HG02759 (cell line): Measurements from ENCODE around the gene NAPB.
"Not testable (repeated sequence)": the region's sequence is repeated elsewhere in the genome, so short reads cannot be mapped to it uniquely, and the experiment has no call there.

Experiments used
- ATAC-seq: cut with Tn5 transposase; IDR thresholded peaks from one replicate; pipeline ENCODE4 v1.9.1; 2021; ENCODE audit warnings: mild to moderate bottlenecking, moderate library complexity; ENCODE audit not compliant: unreplicated experiment

The NAPB gene

DNA sequence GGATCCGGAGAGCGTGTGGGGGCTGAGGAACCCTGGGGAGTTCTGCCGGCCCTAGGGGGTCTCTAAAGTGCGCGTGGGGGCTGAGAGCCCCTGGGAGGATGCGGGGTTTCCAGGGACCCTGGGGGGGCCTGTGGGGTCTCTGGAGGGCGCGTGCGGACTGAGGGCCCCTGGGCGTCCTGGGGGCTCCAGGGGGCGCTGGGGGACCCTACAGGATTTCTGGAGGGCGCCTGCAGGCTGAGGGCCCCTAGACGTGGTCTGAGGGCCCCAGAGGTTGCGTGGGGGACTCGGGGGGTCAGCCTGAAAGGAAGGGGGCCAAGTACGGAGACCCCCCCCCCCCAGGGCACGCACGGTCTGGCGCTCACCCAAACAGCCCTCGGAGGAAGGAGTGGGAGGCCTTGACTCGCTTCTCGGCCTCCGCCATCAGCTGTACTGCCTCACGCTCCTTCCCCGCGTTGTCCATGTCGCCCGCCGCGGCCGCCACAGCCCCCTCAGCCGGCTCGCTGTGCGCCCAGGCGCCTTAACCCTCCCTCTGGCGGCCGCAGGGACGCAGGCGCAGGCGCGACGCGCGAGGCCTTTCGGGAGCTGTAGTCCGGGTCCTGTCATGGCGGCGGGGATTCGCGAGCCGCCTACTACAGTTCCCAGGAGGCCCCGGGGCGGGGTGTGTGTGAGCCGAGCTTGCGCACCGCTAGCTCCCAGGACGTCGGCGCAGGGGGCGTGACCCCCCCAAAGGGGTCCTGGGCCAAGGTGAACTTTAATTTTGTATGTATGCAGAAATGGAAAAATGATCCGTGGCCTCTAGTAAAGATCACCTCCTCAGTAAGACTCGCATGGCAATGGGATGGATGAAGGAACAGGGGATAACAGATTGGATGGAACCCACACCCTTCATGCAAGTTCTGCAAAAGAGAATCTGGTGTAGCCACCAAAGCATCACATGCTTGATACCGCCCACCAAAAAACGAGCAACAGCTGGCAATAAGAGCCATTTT is at the start of gene NAPB:
Gene NAPB, minus strand, starts transcription at position 546 of the 989 bp plus-strand sequence. Its CDS starts 86 bp downstream, at position 460.
- peak; percentile 97 for ATAC-seq

DNA sequence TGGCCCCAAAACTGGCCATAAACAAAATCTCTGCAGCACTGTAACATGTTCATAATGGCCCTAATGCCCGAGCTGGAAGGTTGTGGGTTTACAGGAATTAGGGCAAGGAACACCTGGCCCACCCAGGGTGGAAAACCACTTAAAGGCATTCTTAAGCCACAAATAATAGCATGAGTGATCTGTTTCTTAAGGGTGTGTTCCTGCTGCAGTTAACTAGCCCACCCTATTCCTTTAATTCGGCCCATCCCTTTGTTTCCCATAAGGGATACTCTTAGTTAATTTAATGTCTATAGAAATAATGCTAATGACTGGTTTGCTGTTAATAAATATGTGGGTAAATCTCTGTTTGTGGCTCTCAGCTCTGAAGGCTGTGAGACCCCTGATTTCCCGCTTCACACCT is 45.7 kb upstream of the NAPB start:
- not testable (repeated sequence) for ATAC-seq

DNA sequence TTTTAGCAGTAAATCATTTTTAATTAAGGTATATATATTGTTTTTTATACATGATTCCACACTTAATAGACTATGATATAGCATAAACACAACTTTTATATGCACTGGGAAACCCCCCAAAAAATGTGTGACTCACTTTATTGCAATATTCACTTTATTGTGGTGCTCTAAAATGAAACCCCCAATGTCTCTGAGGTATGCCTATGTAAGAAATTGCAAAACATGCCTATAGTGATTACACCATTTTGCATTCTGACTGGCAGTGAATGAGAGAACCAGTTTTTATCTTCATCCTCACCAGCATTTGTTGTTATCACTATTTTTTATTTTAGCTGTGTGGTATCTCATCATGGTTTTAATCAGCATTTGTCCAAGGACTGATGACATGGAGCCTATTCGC is 39.9 kb upstream of the NAPB start:
- no peak for ATAC-seq

DNA sequence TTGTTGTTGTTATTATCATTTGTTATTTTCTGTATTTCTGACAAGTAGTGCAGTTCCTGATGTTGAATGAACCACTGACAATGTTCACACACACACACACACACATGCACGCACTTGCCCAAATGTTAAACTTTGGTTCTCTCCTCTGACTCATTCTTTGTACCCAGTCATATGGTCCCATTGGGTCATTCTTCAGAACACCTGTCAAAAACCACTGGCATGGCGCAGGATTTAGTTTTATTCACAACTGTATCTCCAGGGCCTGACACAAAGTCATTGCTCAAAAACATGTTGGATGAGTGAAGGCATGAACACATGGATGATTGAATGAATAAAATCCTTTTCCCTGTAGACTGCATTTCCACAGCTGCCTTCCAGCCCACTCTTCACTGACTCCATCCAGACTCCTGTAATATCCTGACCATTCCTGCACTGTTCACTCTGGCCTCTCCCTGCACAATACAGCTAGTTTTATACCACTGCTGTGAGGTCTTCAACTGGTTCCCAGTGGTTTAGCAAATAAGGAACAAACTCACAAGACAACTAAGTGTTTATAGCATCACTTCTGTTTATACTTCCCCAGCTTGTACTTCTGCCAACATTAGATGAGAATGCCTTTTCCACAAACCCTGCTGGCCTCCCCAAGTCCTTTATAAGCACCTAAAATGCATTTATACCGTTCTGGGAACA is 38.3 kb upstream of the NAPB start:
- ATAC-seq = no peak

DNA sequence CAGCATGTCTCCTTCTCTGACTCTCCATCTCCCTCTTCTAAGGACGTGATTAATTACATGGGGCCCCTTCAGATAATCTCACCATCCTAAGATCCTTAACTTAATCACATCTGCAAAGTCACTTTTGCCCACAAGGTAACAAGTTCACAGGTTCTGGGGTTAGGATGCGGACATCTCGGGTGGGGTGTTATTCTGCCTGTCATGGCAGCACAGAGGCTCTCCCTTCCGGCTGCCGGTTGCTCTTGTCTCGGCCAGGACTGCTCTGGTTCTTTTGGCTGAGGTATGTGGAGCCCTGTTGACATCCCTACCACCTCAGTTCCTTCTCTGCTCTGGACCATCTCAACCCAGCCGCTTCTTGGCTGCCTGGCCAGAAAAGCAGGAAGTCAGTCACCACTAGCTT is 35.6 kb upstream of the NAPB start:
- ATAC-seq = no peak

DNA sequence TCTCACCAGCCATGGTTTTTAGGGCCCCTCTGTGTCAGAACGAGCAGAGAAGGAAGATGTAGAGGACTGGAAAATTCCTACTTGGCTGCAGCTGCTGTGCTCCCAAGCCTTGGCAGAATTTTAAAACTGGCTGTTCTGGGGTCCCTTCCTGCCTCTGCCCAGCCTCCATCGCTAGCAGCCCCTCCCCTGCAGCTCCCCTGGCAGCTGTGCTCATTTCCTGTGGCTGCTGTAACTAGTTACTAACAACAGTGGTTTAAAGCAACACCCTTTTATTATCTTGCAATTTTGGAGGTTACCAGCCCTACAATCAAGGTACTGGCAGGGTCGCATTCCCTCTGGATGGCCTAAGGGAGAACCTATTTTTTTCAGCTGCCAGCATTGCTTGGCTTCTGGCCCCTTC is 35.1 kb upstream of the NAPB start:
- ATAC-seq = no peak

DNA sequence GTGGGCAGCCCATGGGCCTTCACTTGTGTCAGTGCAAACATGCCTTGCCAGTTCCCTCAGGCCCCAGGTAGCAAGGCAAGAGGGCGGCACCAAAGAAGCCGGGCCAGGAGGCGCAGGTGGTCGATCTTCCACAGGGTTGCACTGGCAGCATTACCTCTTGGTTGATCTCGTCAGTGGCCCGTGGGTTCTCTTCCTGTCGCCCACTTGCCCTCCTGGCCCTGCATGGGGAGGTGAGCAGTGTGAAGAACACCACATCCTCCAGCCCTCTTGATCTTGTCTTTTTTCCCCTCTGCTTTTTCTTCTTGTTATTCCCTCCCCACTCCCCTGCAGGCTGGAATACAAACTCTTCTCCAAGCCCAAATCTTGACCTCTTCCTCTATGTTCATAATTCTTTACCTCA is 34.4 kb upstream of the NAPB start:
- no peak for ATAC-seq

DNA sequence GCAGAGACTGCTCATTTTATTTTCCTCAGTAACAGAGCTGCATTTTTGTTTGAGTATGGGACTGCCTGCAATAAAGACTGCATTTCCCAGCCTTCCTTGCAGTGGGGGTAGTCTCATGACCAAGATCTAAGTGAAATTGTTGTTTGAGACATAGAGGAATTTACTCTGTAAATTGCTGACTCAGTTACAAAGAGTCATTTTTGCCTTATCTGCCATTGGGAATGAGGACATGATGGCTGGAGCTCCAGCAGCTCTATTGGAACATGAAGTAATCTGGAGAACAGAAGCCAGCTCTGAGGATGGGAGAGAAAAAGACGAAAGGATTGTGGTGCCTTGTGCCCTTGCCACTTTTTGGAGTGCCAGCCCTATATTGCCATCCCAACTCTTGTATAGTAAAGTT is 33.5 kb upstream of the NAPB start:
- ATAC-seq = no peak

DNA sequence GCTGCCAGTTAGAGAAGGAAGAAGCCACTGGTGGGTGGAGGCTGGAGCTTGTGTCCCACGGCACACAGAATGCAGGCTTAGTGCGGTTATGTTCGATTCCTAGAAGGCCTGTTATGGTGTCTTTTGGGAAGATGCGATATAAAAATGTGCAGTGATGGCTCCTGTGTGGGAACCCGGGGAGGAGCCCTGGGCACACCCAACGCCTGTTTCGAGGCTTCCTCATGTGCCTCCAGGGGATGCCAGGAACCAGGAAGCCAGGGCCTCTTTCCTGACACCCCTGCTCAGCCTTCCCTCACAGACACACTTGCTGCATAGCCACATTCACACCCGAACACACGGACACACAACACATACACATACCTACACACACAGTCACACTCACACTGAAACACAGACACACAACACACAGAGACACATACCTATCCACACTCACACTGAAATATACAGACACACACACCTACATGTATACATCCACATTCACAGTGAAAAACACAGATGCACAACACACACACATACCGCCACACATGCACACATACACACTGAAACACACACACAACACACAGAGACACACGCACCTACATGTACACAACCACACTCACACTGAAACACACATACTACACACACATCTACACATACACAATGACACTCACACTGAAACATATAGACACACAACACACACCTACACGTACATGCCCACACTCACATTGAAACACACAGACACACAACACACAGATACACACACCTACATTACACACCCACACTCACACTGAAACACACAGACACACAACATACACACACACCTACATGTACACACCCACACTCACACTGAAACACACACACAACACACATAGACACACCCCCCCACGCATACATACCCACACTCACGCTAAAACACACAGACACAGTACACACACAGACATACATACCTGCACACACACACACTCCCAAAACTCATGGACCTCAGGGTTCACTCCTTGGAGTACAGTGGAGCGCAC is 32.6 kb upstream of the NAPB start:
- ATAC-seq = no peak

DNA sequence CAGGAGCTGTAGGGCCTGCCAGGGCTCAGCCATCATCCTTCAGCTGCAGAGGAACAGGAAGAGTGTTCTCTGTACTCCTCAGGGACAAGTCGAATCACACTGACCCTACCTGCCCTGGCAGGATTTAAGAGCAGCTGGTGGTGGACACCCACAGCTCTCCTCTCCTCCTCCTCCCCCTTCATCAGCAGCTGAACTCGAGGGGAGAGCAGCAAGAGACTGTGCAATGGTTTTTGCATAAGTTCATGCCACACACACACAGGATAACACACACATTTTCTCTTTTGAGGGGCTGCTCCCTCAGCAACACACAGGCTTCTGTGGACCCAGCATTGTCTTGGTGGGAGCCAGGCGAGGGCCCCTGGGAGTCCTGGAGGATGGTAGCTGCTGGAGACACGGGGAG is 31.5 kb upstream of the NAPB start, which contains the start of gene CST11:
Gene CST11, minus strand, starts transcription at position 101 of the 400 bp plus-strand sequence. Its CDS starts 65 bp downstream, at position 36.
- ATAC-seq = no peak

DNA sequence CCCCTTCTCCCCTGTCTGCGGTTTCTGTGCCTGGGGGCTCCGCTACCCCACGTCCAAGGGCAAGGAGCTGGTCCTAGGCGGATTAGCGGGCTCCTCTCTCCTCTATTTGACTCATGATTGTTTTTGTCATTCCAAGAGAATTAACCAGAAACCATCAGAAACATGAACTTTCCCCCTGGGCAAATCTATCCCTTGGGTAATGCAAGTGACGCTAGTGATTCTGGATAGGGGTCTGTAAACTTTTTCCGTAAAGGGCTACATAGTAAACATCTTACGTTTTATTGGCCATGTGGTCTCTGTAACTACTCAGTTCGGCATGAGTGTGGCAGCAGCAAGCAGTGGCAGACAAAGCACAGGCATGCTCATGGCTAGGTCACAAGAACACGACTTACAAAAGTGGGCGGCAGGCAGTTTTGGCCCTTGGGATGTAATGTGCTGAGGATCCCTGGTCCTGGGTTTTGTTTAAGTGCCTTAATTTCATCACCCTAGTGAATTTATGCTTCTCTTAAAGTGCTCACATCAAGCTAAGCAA is 30.7 kb upstream of the NAPB start:
- ATAC-seq = no peak

DNA sequence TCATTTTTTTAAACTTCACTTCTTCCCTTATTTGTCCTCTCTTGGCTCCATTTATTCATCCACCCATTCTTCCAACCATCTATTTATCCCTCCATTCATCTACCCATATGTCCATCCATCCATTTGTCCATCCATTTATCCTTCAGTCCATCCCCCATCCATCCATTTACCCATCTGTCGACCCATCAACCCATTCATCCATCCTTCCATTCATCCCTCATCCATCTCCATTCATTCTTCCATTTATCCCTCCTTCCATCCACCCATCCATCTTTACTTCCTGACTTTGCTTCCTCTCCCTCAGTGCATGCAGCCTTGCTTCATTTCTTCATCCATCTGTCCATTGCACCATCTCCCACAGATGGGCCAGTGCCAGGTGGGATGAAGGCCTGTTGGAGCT is 29.6 kb upstream of the NAPB start:
- ATAC-seq = no peak

DNA sequence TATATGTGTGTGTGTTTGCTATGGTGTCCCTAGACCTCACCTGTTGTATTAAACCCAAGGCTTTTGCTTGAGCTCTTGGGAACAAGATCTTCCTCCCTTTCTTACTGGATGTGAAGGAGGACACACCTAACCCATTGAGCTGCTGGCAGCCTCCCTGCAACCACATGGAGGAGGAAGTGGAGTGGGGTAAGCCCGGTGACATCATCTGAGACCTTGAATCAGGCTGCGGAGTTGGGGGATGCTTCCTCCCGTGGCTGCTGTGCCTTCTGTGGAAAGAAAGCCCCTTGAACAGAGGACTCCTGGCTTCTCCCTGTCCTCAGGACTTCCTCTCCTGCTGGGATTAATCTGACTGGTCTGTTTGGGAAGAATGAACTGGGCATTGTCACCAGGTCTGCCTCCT is 28.1 kb upstream of the NAPB start:
- ATAC-seq = no peak

DNA sequence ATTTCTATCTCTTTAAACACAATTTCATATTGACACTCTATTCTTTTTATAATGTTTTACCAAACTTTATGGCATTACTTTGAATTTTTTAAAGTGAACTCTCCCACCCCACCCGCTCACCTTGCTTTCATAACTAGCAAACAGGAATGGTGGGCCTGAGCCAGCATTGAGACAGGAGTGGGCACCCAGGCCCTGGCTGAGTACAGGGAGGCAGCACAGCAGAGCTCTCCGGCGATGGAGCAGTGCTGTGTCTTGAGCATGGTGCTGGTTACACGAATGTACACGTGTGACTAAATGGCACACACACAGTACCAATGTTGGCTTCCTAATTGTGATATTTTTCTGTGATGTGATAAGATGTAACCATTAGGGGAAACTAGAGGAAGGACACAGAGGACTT is 26.9 kb upstream of the NAPB start:
- ATAC-seq = no peak

DNA sequence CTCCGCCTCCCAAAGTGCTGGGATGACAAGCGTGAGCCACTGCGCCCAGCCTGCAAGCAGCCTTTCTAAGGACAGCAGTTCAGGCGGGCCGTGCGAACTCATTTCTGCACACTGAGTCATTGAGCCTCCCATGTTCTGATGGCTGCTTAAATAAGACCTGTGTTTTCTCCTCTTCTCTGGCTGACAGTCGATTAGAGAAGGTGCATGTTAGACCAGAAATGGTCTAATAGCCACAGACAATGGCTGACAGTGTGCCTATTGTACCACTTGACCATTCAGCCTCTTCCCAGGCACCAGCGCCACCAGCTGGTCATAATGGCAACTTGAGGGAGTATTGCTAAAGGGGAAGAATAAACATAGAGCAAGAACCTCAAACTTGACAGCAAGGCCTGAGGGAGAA is 25.2 kb upstream of the NAPB start:
- peak; percentile 75 for ATAC-seq

DNA sequence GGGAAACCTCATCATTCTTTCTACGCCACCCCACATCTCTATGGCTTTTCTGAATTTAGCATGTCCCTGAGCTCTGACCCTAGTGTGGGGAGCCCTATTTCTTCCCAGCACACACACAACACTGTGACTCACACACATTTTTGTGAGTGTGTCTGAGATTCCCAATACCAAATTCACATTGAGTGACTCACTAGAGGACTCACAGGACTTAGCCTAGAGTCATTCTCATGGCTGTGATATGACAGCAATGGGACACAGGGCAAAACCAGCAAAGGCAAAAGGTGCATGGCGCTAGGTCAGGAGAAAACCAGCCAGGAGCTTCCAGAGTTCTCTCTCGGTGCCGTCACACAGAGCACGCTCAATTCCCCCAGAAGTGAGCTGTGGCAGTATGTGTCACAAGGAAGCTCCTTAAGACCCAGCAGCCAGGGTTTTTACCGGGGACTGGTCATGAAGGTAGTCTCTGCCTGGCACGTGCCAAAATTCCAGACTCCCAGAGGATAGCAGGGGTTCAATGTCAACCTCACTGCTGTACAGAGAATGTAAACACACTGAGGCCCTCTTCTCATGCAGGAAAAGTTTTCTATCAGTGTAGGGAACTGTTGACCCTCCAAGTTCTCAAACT is 24.4 kb upstream of the NAPB start:
- ATAC-seq = no peak

DNA sequence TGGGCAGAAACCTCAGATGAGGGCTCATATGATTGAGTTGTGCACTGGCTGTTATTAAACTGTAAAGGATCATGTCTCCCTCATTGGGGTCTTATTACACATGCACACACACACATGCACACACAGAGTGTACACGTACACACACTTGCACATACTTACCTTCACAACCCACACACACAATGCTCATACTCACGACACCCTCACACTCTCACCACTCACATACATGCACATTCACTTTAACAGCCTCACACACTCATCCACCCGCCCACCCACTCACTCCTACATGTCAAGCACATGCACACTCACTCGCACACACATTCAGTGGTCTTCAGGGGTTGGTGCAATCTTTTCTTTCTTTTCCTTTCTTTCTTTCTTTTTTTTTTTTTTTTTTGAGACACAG is 23.6 kb upstream of the NAPB start:
- ATAC-seq = no peak

DNA sequence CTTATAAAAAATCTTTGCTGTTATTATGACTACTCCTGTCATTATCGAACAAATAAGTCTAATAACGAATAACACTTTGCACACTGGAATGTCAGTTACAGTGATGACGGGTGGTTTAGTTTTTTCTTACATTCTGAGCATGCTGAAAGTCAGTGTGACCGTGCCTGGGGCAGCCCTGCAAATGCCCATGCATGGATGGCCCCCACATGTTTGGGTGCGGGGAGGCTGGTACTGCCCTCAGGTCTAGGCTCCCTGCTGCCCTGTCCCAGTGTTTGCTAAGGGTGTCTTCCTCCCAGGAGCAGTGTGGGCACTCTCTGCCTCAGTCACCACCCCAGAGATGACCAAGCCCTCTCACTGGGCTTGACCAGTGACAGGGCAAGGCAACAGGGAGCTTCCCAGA is 21.1 kb upstream of the NAPB start:
- ATAC-seq = no peak

DNA sequence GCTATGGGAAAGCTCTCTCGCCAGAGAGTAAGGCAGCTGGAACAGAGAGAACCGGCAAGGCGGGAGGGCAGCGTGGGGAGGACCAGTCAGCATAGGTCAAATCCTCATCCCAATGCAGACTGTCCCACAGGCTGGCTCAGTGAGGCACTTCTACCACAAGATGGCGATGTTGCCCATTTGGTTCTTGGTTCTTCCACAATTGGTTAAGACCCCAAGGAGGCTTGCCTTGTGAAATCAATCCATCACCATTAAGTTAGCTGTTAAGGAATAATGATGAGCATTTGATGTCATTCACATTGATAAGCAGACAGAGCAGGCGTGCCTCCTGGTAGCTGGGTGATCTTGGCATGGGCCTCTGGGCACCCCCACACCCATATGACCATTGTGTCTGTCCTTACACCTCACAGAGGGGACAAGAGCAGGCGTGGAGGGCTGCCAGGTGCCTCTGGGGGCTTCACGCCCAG is 20.6 kb upstream of the NAPB start:
- ATAC-seq = peak; percentile 76

DNA sequence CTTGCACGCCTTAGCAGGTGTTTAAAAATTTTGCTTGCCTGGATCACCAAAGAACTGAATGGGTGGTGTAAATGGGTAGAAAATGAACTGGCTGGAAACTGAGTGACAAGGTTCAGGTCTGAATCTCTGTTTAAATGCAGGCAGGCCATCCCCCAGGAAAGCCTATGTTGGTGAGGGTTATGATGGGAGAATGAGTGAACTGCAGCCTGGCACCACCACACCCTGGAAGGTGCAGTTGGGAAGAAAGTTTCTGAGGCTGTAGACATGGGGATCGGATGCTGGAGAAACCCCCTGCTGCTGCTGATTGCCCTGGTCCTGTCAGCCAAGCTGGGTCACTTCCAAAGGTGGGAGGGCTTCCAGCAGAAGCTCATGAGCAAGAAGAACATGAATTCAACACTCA is 18.7 kb upstream of the NAPB start:
- ATAC-seq = no peak
